ENCODE measurements around the gene EPN2. TPM values are rescaled to one million over a fixed set of nuclear protein-coding genes. Genes with fewer than 3 reads are reported as not detected.

The EPN2 gene
- total RNA-seq, 1 experiment from 2014 or later, result 73.1 TPM

- ATAC-seq, result no peak
- Histone ChIP-seq H3K79me2 (ENCODE audit: insufficient read depth, low read length) (no peaks in the 10 kb centered on the region), H3K27ac (ENCODE audit: low read depth, low read length) (no peak overlapping the region), H3K4me3 (replicated peaks in 1 of 2; ENCODE audit: low read depth in 1 of 2, low read length in 2 of 2) (no peak overlapping the region), H2AFZ (ENCODE audit: low read depth, low read length, poor library complexity, severe bottlenecking) (no peak overlapping the region), H3K36me3 (ENCODE audit: control insufficient read depth in 1 of 2, insufficient read depth in 2 of 2, low read length in 2 of 2) (no peaks in the 10 kb centered on the region; a peak in 1 of 4 replicates), H4K20me1 (ENCODE audit: insufficient read depth) (no peaks in the 10 kb centered on the region), H3K9me3 (ENCODE audit: control insufficient read depth in 1 of 2, insufficient read depth in 1 of 2, low read depth in 1 of 2, low read length in 2 of 2) (no peaks in the 10 kb centered on the region), H3K9ac (ENCODE audit: low read length) (no peak overlapping the region), H3K4me1 (ENCODE audit: control insufficient read depth in 1 of 2, insufficient read depth in 2 of 2, low read length in 2 of 2) (peaks cover 28% of the 10 kb centered on the region in 2 experiments), H3K4me2 (ENCODE audit: low read length) (no peak overlapping the region), H3K27me3 (ENCODE audit: insufficient read depth, low read length) (no peaks in the 10 kb centered on the region), H3K9me2 (ENCODE audit: insufficient read depth) (no peaks in the 10 kb centered on the region)
- no TSS peak for BruUV-seq (replicated peaks)
- TF ChIP-seq REST (IDR thresholded peaks at IDR 0.05; ENCODE audit: low read depth) (no peak), JUND (IDR thresholded peaks at IDR 0.05) (no peak), RAD21 (IDR thresholded peaks at IDR 0.05; ENCODE audit: low read depth) (no peak), CBX3 (IDR thresholded peaks at IDR 0.05; ENCODE audit: low read depth) (no peak), EGR1 (IDR thresholded peaks at IDR 0.05; ENCODE audit: low read depth) (no peak), TCF7L2 (IDR thresholded peaks at IDR 0.05; ENCODE audit: borderline replicate concordance, extremely low read depth, insufficient read depth, insufficient read length) (no peak), YY1 (IDR thresholded peaks at IDR 0.05; ENCODE audit: extremely low read depth, insufficient replicate concordance, low read depth, low read length) (no peak)
- intact Hi-C loops (cut with micrococcal nuclease), result no loop called here
- ChIA-PET CTCF (no interaction called here), RAD21 (ENCODE audit: low non-redundant PET in 1 of 2, low total read pairs in 2 of 2, uncharacterized antibody in 2 of 2, unreplicated experiment in 2 of 2) (no interaction called here), POLR2A (no interaction called here)
- no peak for DNase-seq (ENCODE audit: low read depth, low spot score)
Measured at GRCh38 chr17:19342611-19343255, 105.6 kb downstream of the EPN2 start.
